CD4-positive, CD25-positive, alpha-beta regulatory T cell (primary cell): ENCODE results near the gene SH2D2A. TPM values are rescaled to one million over a fixed set of nuclear protein-coding genes. Genes with fewer than 3 reads are reported as not detected.
A peak's percentile ranks its signal among the peaks of the same experiment; 100 is the strongest.

Experiments
- ATAC-seq, 2 donors: fragments of 150-1000 bp; cut with Tn5 transposase; one replicate each; pipeline ENCODE4 v1.10.0; 2021; ENCODE audit warnings: low read depth in 2 of 2, moderate number of reproducible peaks in 2 of 2, moderate library complexity in 1 of 2
- DNase-seq, 3 donors: peaks; one replicate each; pipeline versions ENCODE4 v3.0.0 to v3.0.0-alpha.2; 2012 to 2022; ENCODE audit warnings: mixed read lengths in 1 of 3
- H3K27ac ChIP-seq: one replicate; pipeline ENCODE4 v1.7.0; 2013; ENCODE audit warnings: mild to moderate bottlenecking, low read length; ENCODE audit not compliant: insufficient read depth, poor library complexity, severe bottlenecking
- H3K27me3 ChIP-seq: one replicate; pipeline ENCODE4 v1.7.0; 2013; ENCODE audit warnings: low read length; ENCODE audit not compliant: control insufficient read depth, insufficient read depth
- H3K36me3 ChIP-seq: one replicate; pipeline ENCODE4 v1.7.0; 2013; ENCODE audit warnings: mild to moderate bottlenecking, low read length, moderate library complexity; ENCODE audit not compliant: control insufficient read depth, insufficient read depth
- H3K4me1 ChIP-seq: 2 replicates; pipeline ENCODE4 v1.7.0; 2013; ENCODE audit warnings: mild to moderate bottlenecking, low read length; ENCODE audit not compliant: insufficient read depth, control insufficient read depth, poor library complexity, severe bottlenecking
- H3K4me3 ChIP-seq: one replicate; pipeline ENCODE4 v1.7.0; 2013; ENCODE audit warnings: low read depth, mild to moderate bottlenecking, low read length, moderate library complexity
- H3K9me3 ChIP-seq, 2 experiments: 1 replicate in 1 of 2; 2 replicates in 1 of 2; pipeline ENCODE4 v1.7.0; 2013; ENCODE audit warnings: low read length in 2 of 2, mild to moderate bottlenecking in 1 of 2, moderate library complexity in 1 of 2; ENCODE audit not compliant: control insufficient read depth in 2 of 2
- H3K27ac Mint-ChIP-seq, 3 donors: one replicate each; pipeline ENCODE4 v1.8.0; 2020 to 2022; ENCODE audit warnings: mild to moderate bottlenecking in 3 of 3, mixed read lengths in 3 of 3, moderate library complexity in 2 of 3
- H3K27me3 Mint-ChIP-seq: one replicate; pipeline ENCODE4 v1.8.0; 2022; ENCODE audit warnings: mild to moderate bottlenecking, mixed read lengths
- H3K36me3 Mint-ChIP-seq: one replicate; pipeline ENCODE4 v1.8.0; 2020; ENCODE audit warnings: mixed read lengths
- H3K4me1 Mint-ChIP-seq, 4 donors: one replicate each; pipeline ENCODE4 v1.8.0; 2020 to 2022; ENCODE audit warnings: mixed read lengths in 4 of 4, mild to moderate bottlenecking in 1 of 4
- H3K4me3 Mint-ChIP-seq, 4 donors: one replicate each; pipeline ENCODE4 v1.8.0; 2020 to 2022; ENCODE audit warnings: mild to moderate bottlenecking in 4 of 4, mixed read lengths in 4 of 4, moderate library complexity in 3 of 4
- H3K9me3 Mint-ChIP-seq, 7 donors: one replicate each; pipeline ENCODE4 v1.8.0; 2020 to 2022; ENCODE audit warnings: mixed read lengths in 7 of 7, mild to moderate bottlenecking in 3 of 7, moderate library complexity in 2 of 7
- polyA plus RNA-seq, 4 donors: library from polyadenylated mRNA; unstranded; fragments of 300-500 nt; fragmentation: Illumina TruSeq; gene quantifications; one replicate each; pipeline ENCODE4 v1.2.3, GENCODE V29; 2021
- total RNA-seq: library from RNA; stranded (reverse); gene quantifications from one replicate; pipeline ENCODE4 v1.2.3, GENCODE V29; 2022

Gene SH2D2A
- total and polyA plus RNA-seq, 5 donors from 2014 or later, result 27.3 to 158 (median 31.5) TPM

- no peaks in the 10 kb centered on the region for H3K9me3 Mint-ChIP-seq
- ATAC-seq, result no peak
- no peak for DNase-seq
- H3K27ac ChIP-seq, result no peak overlapping the region
- peaks cover 0 to 5% (median 2%) of the 10 kb centered on the region in 4 donors for H3K4me1 Mint-ChIP-seq
- H3K4me1 ChIP-seq, result no peaks in the 10 kb centered on the region
- H3K27me3 ChIP-seq, result no peaks in the 10 kb centered on the region
- H3K36me3 Mint-ChIP-seq, result peaks cover 45% of the 10 kb centered on the region
- no peak overlapping the region for H3K27ac Mint-ChIP-seq
- peaks cover 85% of the 10 kb centered on the region for H3K36me3 ChIP-seq
- H3K4me3 ChIP-seq, result no peak overlapping the region
- H3K4me3 Mint-ChIP-seq, result no peak overlapping the region
- H3K27me3 Mint-ChIP-seq, result no peaks in the 10 kb centered on the region
- no peaks in the 10 kb centered on the region for H3K9me3 ChIP-seq
These were observed 21.3 kb downstream of the SH2D2A start for GRCh38 chr1:156795374-156795733.

GRCh38 chr1:156794506-156795373, 21.9 kb downstream of the SH2D2A start:
- Mint-ChIP-seq H3K4me3 (no peak overlapping the region), H3K27me3 (no peaks in the 10 kb centered on the region), H3K9me3 (no peaks in the 10 kb centered on the region), H3K27ac (no peak overlapping the region), H3K4me1 (peaks cover 0 to 11% (median 3%) of the 10 kb centered on the region in 4 donors), H3K36me3 (peaks cover 47% of the 10 kb centered on the region)
- H3K27me3 ChIP-seq, result no peaks in the 10 kb centered on the region
- H3K36me3 ChIP-seq, result peaks cover 84% of the 10 kb centered on the region
- no peaks in the 10 kb centered on the region for H3K4me1 ChIP-seq
- DNase-seq (no peak), ATAC-seq (no peak)
- no peaks in the 10 kb centered on the region for H3K9me3 ChIP-seq
- no peak overlapping the region for H3K27ac ChIP-seq
- no peak overlapping the region for H3K4me3 ChIP-seq

- Histone ChIP-seq H3K27me3 (no peaks in the 10 kb centered on the region), H3K27ac (no peak overlapping the region), H3K4me3 (no peak overlapping the region), H3K36me3 (peaks cover 75% of the 10 kb centered on the region), H3K4me1 (no peaks in the 10 kb centered on the region), H3K9me3 (no peaks in the 10 kb centered on the region)
- peak overlapping the region in 1 of 3 donors; percentile 35 for H3K27ac Mint-ChIP-seq
- DNase-seq, result no peak
- no peak for ATAC-seq
- H3K4me1 Mint-ChIP-seq, result peaks cover 4 to 13% (median 7%) of the 10 kb centered on the region in 4 donors
- no peaks in the 10 kb centered on the region for H3K9me3 Mint-ChIP-seq
- peaks cover 52% of the 10 kb centered on the region for H3K36me3 Mint-ChIP-seq
- H3K27me3 Mint-ChIP-seq, result no peaks in the 10 kb centered on the region
- H3K4me3 Mint-ChIP-seq, result no peak overlapping the region
These were observed 26.9 kb downstream of the SH2D2A start for GRCh38 chr1:156789621-156790318.

GRCh38 chr1:156788136-156788535, 28.5 kb downstream of the SH2D2A start:
- Histone ChIP-seq H3K9me3 (no peaks in the 10 kb centered on the region), H3K27ac (no peak overlapping the region), H3K4me1 (no peaks in the 10 kb centered on the region), H3K27me3 (no peaks in the 10 kb centered on the region), H3K4me3 (no peak overlapping the region), H3K36me3 (peaks cover 69% of the 10 kb centered on the region)
- DNase-seq (no peak), ATAC-seq (no peak)
- Mint-ChIP-seq H3K36me3 (peaks cover 48% of the 10 kb centered on the region), H3K27me3 (no peaks in the 10 kb centered on the region), H3K4me1 (peaks cover 4 to 20% (median 7%) of the 10 kb centered on the region in 4 donors), H3K4me3 (peak overlapping the region in 1 of 4 donors; percentile 21), H3K27ac (peak overlapping the region in 2 of 3 donors; percentile 32 to 90), H3K9me3 (no peaks in the 10 kb centered on the region)

GRCh38 chr1:156786640-156787039, 30.0 kb downstream of the SH2D2A start:
- Histone ChIP-seq H3K27me3 (no peaks in the 10 kb centered on the region), H3K9me3 (no peaks in the 10 kb centered on the region), H3K4me1 (no peaks in the 10 kb centered on the region), H3K36me3 (peaks cover 68% of the 10 kb centered on the region), H3K27ac (no peak overlapping the region), H3K4me3 (no peak overlapping the region)
- Mint-ChIP-seq H3K36me3 (peaks cover 49% of the 10 kb centered on the region), H3K4me3 (no peak overlapping the region), H3K27ac (peak overlapping the region in 1 of 3 donors; percentile 86), H3K9me3 (no peaks in the 10 kb centered on the region), H3K4me1 (peaks cover 10 to 30% (median 12%) of the 10 kb centered on the region in 4 donors), H3K27me3 (no peaks in the 10 kb centered on the region)
- DNase-seq (no peak), ATAC-seq (no peak)

GRCh38 chr1:156785458-156785857, 31.2 kb downstream of the SH2D2A start:
- Histone ChIP-seq H3K9me3 (no peaks in the 10 kb centered on the region), H3K27me3 (no peaks in the 10 kb centered on the region), H3K4me3 (no peak overlapping the region), H3K27ac (no peak overlapping the region), H3K36me3 (peaks cover 63% of the 10 kb centered on the region), H3K4me1 (no peaks in the 10 kb centered on the region)
- Mint-ChIP-seq H3K4me3 (no peak overlapping the region), H3K27ac (no peak overlapping the region), H3K27me3 (no peaks in the 10 kb centered on the region), H3K9me3 (no peaks in the 10 kb centered on the region), H3K4me1 (peaks cover 17 to 32% (median 19%) of the 10 kb centered on the region in 4 donors), H3K36me3 (peaks cover 51% of the 10 kb centered on the region)
- ATAC-seq (no peak), DNase-seq (no peak)

GRCh38 chr1:156781585-156782186, 35.0 kb downstream of the SH2D2A start:
- H3K27me3 ChIP-seq, result no peaks in the 10 kb centered on the region
- peaks cover 30% of the 10 kb centered on the region for H3K36me3 Mint-ChIP-seq
- H3K9me3 Mint-ChIP-seq, result no peaks in the 10 kb centered on the region
- no peaks in the 10 kb centered on the region for H3K27me3 Mint-ChIP-seq
- H3K4me3 Mint-ChIP-seq, result no peak overlapping the region
- H3K4me1 ChIP-seq, result peaks cover 13% of the 10 kb centered on the region
- H3K4me3 ChIP-seq, result no peak overlapping the region
- H3K27ac ChIP-seq, result no peak overlapping the region
- H3K4me1 Mint-ChIP-seq, result peaks cover 25 to 35% (median 31%) of the 10 kb centered on the region in 4 donors
- no peaks in the 10 kb centered on the region for H3K9me3 ChIP-seq
- DNase-seq, result no peak
- no peak overlapping the region for H3K27ac Mint-ChIP-seq
- no peak for ATAC-seq
- H3K36me3 ChIP-seq, result peaks cover 43% of the 10 kb centered on the region
